HG03439 (cell line): ENCODE results near the gene METRNL.

Experiments used
- ATAC-seq: cut with Tn5 transposase; IDR thresholded peaks from one replicate; pipeline ENCODE4 v1.9.1; 2021; ENCODE audit warnings: mild to moderate bottlenecking, moderate library complexity; ENCODE audit not compliant: unreplicated experiment

The METRNL gene

DNA sequence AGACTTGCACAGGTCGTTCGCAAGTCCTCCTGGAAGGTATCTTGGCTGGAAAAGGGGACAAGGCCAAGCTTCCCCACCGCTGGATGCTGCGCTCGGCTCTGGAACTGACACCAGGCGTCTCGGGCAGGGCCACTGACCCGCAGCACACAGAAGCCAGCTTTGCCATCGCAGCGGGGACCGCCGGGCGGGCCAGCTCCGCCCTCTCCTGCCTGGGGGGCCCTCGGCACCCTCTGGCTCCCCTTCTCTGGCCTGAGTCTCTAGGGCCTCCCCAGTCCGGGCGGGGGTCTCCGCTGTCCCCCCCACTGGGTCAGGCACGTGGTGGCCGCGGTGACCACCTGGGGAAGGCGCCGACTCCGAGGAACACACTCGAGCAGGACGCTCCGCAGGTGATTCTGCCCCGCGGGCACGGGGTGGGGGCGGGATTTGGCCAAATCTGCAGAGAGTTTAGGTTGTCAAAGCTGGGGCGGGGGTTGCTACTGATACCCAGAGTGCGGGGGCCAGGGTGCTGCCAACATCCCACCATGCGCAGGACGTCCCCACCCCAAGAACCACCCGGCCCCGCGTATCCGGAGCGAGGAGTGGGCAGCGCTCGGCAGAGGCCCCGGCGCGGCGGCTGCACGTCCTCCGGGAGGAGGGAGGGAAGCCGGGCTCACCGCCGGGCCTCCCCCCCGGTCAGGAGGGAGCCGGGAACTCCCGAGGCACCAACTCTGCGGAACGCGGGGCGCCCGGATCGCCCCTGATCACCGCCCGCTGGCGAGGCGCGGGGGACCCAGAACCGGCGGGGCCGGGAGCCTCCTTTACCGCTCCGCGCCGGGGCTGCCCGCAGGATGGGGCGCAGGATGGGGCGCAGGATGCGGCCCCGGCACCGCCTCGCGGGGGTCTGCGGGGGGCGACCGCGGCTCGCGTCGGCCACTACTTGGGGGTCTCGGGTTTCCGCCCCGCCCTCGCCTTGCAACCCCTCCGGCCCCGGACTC lies 744 bp upstream of the METRNL start:
- no peak for ATAC-seq

DNA sequence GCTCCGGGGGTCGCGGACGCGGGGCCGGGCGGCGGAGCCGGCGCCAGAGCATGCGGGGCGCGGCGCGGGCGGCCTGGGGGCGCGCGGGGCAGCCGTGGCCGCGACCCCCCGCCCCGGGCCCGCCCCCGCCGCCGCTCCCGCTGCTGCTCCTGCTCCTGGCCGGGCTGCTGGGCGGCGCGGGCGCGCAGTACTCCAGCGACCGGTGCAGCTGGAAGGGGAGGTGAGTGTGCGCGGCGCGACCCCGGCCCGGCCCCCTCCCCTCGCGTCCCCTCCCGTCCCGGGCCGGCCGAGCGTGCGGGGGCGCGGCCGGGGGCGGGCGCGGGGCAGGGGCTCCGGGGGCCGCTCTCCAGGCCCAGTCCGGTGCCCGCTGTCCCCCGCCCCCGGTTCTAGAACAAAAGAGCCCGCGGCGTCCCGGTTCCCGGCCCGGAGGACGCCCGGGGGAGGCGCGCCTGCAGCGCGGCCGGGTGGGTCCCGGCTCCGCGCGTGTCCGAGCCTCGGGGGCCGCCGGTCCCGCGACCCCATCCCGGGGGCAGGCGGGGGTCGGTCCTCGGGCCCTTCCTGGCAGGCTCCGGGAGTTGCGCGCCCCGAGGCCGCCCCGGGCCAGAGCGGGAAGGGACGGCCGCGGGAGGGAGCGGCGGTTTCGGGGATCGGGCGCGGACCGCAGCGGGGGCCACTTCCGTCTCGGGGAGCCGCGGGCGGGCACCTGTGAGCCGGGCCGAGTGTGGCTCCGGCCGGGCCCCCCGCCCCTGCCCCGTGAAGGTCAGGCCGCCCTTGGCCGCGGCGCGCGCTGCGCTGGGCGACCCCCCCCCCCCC lies 563 bp downstream of the METRNL start:
- no peak for ATAC-seq

GRCh38 chr17:83080579-83080857 lies 1.1 kb downstream of the METRNL start:
- no peak for ATAC-seq

GRCh38 chr17:83080858-83081683 lies 1.7 kb downstream of the METRNL start:
- ATAC-seq: no peak

DNA sequence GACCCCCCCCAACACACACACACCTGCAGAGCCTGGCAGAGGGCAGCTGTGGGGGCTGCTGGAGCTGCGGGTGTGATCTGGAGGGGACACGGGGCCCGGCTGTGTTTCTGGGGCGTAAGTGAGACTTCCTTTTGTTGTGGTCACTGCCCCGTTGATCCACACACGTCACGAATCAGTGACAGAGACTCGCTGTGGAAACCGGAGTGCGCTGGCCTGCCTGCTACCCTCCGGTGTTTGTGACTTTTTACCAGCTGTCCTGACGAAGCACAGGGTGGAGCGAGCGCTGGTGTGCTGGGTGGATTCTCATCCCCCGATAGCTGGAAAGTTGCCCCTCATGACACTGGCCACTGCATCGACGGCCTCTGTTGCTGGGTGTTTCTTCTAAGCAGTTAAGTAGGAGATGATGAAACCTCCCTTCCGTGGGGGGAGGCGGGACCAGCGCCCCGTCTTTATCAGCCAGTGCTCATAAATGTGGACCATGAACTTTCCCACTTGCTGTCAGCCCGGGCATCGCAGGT lies 2.3 kb downstream of the METRNL start:
- no peak for ATAC-seq

DNA sequence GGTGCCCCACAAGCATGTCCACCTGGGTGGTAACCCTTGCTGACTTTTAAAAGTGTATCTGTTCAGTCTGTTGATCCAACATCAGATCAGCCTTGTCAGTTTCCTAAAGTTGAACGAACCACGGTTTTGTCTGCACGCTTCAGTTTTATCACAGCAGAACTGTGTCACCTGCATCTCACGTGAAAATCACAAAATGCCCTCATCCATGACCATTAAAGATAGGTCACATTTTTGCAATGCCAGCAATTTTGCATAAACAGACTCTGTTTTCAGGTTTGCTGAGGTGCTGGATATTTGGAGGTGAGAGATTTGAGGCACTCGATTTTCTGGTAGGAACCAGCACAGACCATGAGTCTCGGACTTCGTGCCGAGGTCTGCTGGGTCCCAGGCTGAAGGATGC lies 3.0 kb downstream of the METRNL start:
- no peak for ATAC-seq

GRCh38 chr17:83082909-83083367 lies 3.5 kb downstream of the METRNL start:
- ATAC-seq: no peak

DNA sequence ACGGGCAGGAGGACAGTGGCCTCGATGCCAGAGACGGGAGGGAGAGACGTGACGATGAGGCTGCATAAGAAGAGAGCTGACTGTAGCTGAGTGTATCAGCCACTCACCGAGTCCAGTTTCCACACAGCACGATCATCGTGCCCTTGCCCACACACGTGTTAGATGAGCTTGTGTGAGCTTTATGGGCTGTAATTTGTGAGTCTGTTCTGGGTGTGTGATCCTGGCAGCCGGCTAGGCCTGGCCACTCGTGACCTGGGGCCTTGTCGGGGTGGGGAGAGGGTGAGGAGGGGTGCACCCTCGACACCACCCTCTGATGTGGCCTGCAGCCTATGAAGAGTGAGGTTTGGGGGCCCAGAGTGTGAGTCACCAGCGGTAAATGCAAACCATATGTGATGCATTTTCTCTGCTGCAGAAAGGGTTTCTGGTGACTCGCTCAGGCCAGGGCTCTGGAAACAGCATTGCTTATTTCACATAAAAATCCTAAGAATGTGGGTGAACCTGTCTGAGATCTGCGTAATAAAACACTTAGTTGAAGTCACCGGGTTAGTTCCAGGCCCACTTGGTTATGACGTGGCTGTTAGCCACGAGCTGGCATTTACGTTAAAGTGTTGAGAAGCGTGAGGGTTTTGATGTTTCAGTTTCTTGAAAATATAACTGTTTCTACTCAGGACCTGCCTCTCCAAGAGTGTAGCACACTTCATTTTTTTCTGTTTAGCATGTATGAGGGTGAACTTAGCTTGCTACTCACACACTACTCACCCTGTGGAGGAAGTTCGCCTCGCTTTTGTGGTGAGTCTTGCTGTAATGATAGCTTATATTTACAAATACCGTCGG lies 4.2 kb downstream of the METRNL start:
- ATAC-seq: no peak

GRCh38 chr17:83084214-83084613 lies 4.8 kb downstream of the METRNL start:
- ATAC-seq: no peak

DNA sequence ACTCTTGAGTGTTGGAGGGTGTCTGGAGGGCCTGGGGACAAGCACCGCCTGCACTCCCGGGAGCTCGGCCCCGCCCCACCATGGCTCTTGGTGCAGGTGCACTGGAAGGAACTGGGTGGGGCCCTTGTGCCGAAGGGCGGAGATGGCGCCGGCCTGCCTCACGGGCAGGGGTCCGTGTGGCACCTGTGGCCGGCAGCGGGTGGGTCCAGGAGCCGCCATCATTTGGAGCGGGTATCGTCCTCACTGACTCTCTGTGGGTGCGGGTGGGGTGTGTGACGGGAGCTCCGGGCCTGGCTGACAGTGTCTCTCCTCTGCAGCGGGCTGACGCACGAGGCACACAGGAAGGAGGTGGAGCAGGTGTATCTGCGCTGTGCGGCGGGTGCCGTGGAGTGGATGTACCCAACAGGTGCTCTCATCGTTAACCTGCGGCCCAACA lies 5.2 kb downstream of the METRNL start:
- ATAC-seq: no peak

DNA sequence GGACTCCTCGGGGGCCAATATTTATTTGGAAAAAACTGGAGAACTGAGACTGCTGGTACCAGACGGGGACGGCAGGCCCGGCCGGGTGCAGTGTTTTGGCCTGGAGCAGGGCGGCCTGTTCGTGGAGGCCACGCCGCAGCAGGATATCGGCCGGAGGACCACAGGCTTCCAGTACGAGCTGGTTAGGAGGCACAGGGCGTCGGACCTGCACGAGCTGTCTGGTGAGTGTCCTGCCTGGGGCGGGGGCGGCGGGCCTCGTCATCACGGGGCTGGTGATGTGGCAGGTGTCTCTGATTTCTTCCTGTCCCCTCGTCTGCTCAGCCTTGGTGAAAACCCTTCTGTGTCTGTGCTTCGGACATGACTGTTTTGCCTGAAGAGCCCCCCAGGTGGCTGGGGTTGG lies 5.7 kb downstream of the METRNL start:
- ATAC-seq: no peak

GRCh38 chr17:83085526-83086198 lies 6.3 kb downstream of the METRNL start:
- no peak for ATAC-seq

- ATAC-seq: no peak
Measured at GRCh38 chr17:83086199-83086880, 6.9 kb downstream of the METRNL start.

DNA sequence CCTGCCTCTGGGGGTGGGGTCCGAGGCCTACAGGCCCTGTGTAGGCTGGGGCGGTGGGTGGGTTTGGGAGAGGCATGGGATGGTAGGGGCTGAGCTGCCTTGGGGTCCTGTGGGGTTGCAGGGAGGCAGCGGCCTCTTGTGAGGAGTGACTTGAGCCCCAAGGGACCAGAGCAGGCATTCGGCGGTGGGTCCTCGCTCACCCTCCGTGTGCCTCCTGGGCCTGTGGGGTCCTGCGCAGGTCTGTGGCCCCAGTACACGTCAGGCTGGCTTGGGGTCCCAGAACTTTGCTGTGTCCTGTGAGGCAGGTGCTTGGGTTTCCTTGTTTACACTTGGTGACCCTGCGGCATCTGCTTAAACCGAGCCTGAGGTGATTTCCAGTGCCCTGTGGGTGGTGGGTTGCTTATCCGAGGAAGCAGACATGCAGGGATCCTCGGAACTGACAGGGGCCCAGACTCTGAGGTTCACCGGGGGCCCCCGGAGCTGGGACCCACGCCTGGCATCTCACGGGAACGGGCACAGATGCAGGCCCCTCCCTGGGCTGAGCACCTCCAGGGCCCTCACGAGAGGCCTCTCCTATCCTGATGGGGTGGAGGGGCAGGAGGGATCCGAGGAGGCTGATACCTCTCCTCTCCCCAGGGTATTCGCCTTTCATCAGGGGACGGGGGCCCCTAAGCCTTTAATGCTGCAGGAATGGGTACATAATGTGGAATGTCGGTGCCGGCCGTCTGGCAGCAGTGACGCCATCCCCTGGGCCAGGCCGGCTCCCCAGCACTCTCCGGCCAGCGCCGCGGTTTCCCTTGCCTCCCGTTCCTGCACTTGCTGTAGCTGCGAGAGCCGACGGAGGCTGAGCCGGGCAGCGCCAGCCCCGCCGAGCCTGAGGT lies 7.7 kb downstream of the METRNL start:
- no peak for ATAC-seq

- no peak for ATAC-seq
Measured at GRCh38 chr17:83087788-83088360, 8.5 kb downstream of the METRNL start.

- ATAC-seq: no peak
Measured at GRCh38 chr17:83088451-83088850, 9.0 kb downstream of the METRNL start.

DNA sequence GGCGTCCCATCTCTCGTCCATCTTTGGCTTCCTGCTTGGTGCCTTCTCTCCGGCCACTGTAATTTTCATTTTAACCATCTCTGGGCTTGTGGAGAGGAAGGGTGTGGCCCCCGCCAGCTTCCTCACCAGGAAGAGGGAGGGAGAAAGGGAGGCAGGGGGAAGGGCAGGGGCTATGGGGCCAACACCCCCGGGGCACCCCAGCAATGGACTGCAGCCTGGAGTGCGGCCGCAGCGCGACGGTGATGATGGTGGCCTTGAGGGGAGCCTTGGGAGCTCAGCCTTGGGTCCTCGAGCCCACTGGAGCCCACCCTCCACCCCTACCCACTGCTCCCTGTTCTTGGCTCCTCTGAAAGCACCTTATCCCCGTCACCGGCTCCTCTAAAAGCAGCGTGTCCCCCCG lies 9.5 kb downstream of the METRNL start:
- no peak for ATAC-seq
